Measurements from ENCODE around the gene GRIK3.

Gene GRIK3

DNA sequence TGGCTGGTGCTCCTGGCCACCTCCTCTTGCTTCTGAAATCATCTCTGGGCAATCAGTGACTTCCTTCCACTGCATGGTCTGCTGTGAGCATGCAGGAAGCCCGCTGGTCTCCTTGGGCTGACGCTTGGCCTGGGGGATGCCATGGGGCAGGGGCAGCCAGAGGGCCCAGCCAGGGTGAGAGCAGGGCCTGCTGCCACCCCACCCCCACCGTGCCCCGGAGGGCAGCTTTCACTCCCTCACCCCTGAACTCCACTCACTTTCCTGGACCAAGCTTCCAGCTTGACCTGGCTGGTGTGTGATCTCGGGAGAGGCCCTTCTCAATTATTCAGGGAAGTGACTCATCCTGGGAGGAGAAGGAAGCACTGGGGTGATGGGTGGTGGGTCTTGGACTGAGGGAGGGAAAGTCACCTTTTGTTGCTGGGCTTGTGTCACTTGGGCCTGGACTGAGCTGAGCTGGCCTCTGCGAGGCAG is 281.4 kb downstream of the GRIK3 start:
- in situ Hi-C loops (cut with HindIII; ENCODE audit: low sequenced_read_pairs): no loop called here

DNA sequence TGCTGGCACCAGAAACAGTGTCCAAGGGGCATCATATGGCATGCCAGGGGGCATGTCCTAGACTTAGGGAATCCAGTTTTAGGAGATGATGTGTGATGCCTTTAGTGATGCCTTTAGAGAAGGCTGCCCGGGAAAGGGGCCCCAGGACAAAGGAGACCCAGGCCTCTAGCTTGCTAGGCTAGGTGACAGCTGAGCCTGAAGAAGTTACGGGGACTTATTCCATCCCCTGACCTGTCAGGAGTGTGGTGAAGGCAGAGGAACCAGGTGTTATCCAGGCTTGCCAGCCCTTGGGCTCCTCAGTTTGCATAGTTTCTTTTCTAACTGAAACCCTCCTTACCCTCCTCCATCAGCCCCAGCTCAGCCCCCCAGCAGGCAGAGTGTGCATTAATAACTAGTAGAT is 281.9 kb downstream of the GRIK3 start:
- in situ Hi-C loops (cut with HindIII; ENCODE audit: low sequenced_read_pairs): no loop called here
- TF ChIP-seq, protein P1, sequence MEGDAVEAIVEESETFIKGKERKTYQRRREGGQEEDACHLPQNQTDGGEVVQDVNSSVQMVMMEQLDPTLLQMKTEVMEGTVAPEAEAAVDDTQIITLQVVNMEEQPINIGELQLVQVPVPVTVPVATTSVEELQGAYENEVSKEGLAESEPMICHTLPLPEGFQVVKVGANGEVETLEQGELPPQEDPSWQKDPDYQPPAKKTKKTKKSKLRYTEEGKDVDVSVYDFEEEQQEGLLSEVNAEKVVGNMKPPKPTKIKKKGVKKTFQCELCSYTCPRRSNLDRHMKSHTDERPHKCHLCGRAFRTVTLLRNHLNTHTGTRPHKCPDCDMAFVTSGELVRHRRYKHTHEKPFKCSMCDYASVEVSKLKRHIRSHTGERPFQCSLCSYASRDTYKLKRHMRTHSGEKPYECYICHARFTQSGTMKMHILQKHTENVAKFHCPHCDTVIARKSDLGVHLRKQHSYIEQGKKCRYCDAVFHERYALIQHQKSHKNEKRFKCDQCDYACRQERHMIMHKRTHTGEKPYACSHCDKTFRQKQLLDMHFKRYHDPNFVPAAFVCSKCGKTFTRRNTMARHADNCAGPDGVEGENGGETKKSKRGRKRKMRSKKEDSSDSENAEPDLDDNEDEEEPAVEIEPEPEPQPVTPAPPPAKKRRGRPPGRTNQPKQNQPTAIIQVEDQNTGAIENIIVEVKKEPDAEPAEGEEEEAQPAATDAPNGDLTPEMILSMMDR (IDR thresholded peaks at IDR 0.05; ENCODE audit: low read depth, low read length): no peak
- DNase-seq (ENCODE audit: low read depth, low spot score): no peak
- no peak overlapping the region for H3K4me3 ChIP-seq (ENCODE audit: low read depth, low read length)

More for the DNA sequence above, 281.4 kb downstream of the GRIK3 start:
- no peak for DNase-seq (ENCODE audit: low read depth, low spot score)
- TF ChIP-seq, protein P1 (IDR thresholded peaks at IDR 0.05; ENCODE audit: low read depth, low read length): no peak
- H3K4me3 ChIP-seq (ENCODE audit: low read depth, low read length): no peak overlapping the region

DNA sequence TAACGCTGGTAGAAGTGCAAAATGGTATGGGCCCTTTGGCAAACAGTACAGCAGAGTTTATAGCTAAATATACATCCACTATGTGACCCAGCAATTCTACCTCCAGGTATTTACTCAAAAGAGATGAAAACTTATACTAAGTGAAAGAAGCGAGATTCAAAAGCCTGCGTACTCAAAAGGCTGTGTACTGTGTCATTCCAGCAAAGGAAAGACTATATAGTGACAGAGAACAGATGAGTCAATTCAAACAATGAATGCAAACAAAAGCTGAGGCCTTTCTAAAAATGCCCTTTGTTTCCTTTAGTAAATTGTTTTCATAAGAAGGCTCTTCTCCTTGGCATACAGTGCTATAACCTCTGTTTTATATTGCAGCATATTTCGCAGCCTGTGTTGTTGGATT is 282.8 kb downstream of the GRIK3 start:
- H3K4me3 ChIP-seq (ENCODE audit: low read depth, low read length): no peak overlapping the region
- in situ Hi-C loops (cut with HindIII; ENCODE audit: low sequenced_read_pairs): no loop called here
- TF ChIP-seq, protein P1 (IDR thresholded peaks at IDR 0.05; ENCODE audit: low read depth, low read length): no peak
- no peak for DNase-seq (ENCODE audit: low read depth, low spot score)

DNA sequence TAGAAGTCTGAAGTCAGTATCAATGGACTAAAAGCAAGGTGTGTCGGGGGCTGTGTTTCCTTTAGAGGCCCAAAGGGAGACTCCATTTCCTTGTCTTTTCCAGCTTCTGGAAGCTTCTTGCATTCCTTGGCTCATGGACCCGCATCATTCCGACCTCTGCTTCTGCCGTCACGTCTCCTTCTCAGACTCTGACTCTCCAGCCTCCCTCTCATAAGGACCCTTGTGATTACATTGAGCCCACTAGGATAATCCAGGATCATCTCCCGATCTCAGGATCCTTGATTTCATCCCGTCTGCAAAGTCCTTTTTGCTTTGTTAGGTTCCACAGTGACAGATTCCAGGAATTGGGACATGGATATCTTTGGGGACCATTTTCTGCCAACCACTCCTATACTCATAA is 285.8 kb downstream of the GRIK3 start:
- in situ Hi-C loops (cut with HindIII; ENCODE audit: low sequenced_read_pairs): no loop called here
- TF ChIP-seq, protein P1 (IDR thresholded peaks at IDR 0.05; ENCODE audit: low read depth, low read length): no peak
- no peak for DNase-seq (ENCODE audit: low read depth, low spot score)
- no peak overlapping the region for H3K4me3 ChIP-seq (ENCODE audit: low read depth, low read length)
